ENCODE results near the gene CALN1. TPM values are rescaled to one million over a fixed set of nuclear protein-coding genes. Genes with fewer than 3 reads are reported as not detected.

Gene CALN1
- total and polyA plus RNA-seq, 9 donors, result under 0.01 to 0.18 (median 0.13) TPM; not detected in 2

- H3K9me3 ChIP-seq, result no peaks in the 10 kb centered on the region
- no peaks in the 10 kb centered on the region for H3K36me3 ChIP-seq
- no peak overlapping the region for H3K4me3 ChIP-seq
- H3K4me1 ChIP-seq (ENCODE audit: insufficient read depth), result no peaks in the 10 kb centered on the region
- no peak overlapping the region for H3K27ac ChIP-seq
- no peak for TF ChIP-seq CTCF (IDR thresholded peaks at IDR 0.05)
- no peak for TF ChIP-seq EP300 (IDR thresholded peaks at IDR 0.05)
- no peaks in the 10 kb centered on the region for H3K27me3 ChIP-seq
- 79 to 86% (median 80%) methylated on average over 6 of the region's 6 CpGs for WGBS, 3 donors
- no peak for DNase-seq
- intact Hi-C loops (cut with DNase I), result no loop called here
These were observed 312.4 kb downstream of the CALN1 start for GRCh38 chr7:72099784-72100183.

- H3K27ac ChIP-seq, result no peak overlapping the region
- WGBS, 3 donors, result 68 to 79% (median 73%) methylated on average over 15 to 16 of the region's 16 CpGs
- no peaks in the 10 kb centered on the region for H3K36me3 ChIP-seq
- no peak for DNase-seq
- no peaks in the 10 kb centered on the region for H3K27me3 ChIP-seq
- H3K9me3 ChIP-seq, result no peaks in the 10 kb centered on the region
- H3K4me3 ChIP-seq, result no peak overlapping the region
- H3K4me1 ChIP-seq (ENCODE audit: insufficient read depth), result no peaks in the 10 kb centered on the region
- TF ChIP-seq EP300 (IDR thresholded peaks at IDR 0.05) (no peak), CTCF (IDR thresholded peaks at IDR 0.05) (no peak), POLR2A (IDR thresholded peaks at IDR 0.05) (no peak)
- intact Hi-C loops (cut with DNase I), result no loop called here
These were observed 313.1 kb downstream of the CALN1 start for GRCh38 chr7:72098807-72099580.

DNA sequence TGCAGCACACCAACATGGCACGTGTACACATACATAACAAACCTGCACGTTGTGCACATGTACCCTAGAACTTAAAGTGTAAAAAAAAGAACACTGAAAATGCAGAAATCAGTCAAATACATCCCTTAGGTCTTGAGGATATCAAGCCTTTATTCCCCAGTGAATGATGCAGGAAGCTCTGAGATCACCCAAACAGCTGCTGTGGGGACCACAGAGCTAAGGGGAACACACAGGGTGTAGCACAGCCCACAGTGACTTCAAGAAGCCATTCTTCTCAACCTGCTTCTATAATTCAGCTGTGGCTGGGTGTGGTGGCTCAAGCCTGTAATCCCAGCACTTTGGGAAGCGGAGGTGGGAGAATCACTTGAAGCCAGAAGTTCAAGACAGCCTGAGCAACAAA, 314.9 kb downstream of the CALN1 start:
- Histone ChIP-seq H3K27ac (no peak overlapping the region), H3K4me1 (ENCODE audit: insufficient read depth) (no peaks in the 10 kb centered on the region), H3K27me3 (no peaks in the 10 kb centered on the region), H3K36me3 (no peaks in the 10 kb centered on the region), H3K4me3 (no peak overlapping the region), H3K9me3 (no peaks in the 10 kb centered on the region)
- no peak for DNase-seq
- TF ChIP-seq CTCF (IDR thresholded peaks at IDR 0.05) (no peak), EP300 (IDR thresholded peaks at IDR 0.05) (no peak), POLR2A (IDR thresholded peaks at IDR 0.05) (no peak)
- WGBS, 3 donors, result 81 to 90% (median 88%) methylated on average over 3 of the region's 3 CpGs
- intact Hi-C loops (cut with DNase I), result no loop called here

- 71 to 86% (median 75%) methylated on average over 5 of the region's 5 CpGs for WGBS, 3 donors
- H3K9me3 ChIP-seq, result no peaks in the 10 kb centered on the region
- H3K27ac ChIP-seq, result no peak overlapping the region
- no peak overlapping the region for H3K4me3 ChIP-seq
- intact Hi-C loops (cut with DNase I), result no loop called here
- no peaks in the 10 kb centered on the region for H3K27me3 ChIP-seq
- H3K36me3 ChIP-seq, result no peaks in the 10 kb centered on the region
- H3K4me1 ChIP-seq (ENCODE audit: insufficient read depth), result no peaks in the 10 kb centered on the region
- DNase-seq, result no peak
- TF ChIP-seq POLR2A (IDR thresholded peaks at IDR 0.05) (no peak), CTCF (IDR thresholded peaks at IDR 0.05) (no peak), EP300 (IDR thresholded peaks at IDR 0.05) (no peak)
These were observed 319.4 kb downstream of the CALN1 start for GRCh38 chr7:72092769-72093168.

Data from ovary (tissue), 9 donors.